ENCODE measurements around the gene GNAO1. TPM values are rescaled to one million over a fixed set of nuclear protein-coding genes. Genes with fewer than 3 reads are reported as not detected.

The GNAO1 gene
- total RNA-seq, 2 experiments from 2014 or later = 1.5 to 2.3 TPM

DNA sequence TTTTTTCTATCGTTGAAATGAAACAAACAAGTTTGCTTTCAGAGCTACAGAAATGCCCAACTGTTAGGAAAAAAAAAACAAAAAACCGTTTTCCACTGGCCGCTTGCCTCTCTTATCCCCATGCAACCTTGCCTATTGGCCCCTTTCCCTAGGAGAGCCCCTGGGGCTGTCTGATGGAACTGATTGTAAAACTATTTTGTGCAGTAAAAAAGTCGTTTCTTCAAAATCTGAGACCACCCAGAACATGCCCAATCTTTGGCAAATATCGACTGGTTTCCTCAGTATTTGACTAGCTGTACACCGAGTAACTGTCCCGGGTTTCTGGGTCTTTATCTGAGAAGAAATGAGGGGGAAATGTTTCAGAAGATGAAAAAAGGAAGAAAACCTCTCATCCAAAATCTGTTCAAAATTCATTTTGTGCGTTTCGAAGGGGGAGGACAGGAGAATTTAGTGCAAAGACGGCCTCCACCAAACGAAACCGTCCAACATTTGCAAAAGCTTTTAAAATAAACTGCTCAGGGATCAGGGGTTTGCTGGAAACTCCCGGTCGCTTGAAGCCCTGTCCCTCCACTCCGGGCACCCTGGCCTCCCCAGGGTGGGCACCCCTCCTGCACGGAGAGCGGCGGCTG, 1.1 kb upstream of the GNAO1 start:
- peaks cover 52% of the 10 kb centered on the region for H3K27me3 Mint-ChIP-seq
- peak overlapping the region; percentile 57 for H3K4me3 Mint-ChIP-seq
- POLR2A ChIA-PET = no interaction called here
- DNase-seq (no peak), ATAC-seq (no peak)
- intact Hi-C loops (cut with DNase I, micrococcal nuclease) = loop anchor here in 1 of 2 experiments (2.0 to 10.0 kb wide), 5 partner anchors 167 to 1261 kb away; partner anchors contain the start of gene HERPUD1
- H3K36me3 Mint-ChIP-seq (ENCODE audit: low read depth) = no peaks in the 10 kb centered on the region
- H3K27ac Mint-ChIP-seq = no peak overlapping the region
- H3K9me3 Mint-ChIP-seq (ENCODE audit: low read depth) = no peaks in the 10 kb centered on the region
- CTCF ChIA-PET = interaction anchor here (0.6 to 1.6 kb wide), 3 partner anchors 13 to 275 kb away, joined by 3 to 7 read pairs (median 3); no protein-coding TSS in a partner anchor
- peaks cover 31% of the 10 kb centered on the region for H3K4me1 Mint-ChIP-seq

GRCh38 chr16:56190677-56191155, 573 bp upstream of the GNAO1 start:
- DNase-seq = no peak
- H3K27ac Mint-ChIP-seq = no peak overlapping the region
- peaks cover 57% of the 10 kb centered on the region for H3K27me3 Mint-ChIP-seq
- CTCF ChIA-PET = interaction anchor here (0.6 to 1.6 kb wide), 2 partner anchors 13 to 105 kb away, joined by 3 to 7 read pairs; no protein-coding TSS in a partner anchor
- H3K36me3 Mint-ChIP-seq (ENCODE audit: low read depth) = no peaks in the 10 kb centered on the region
- no peaks in the 10 kb centered on the region for H3K9me3 Mint-ChIP-seq (ENCODE audit: low read depth)
- intact Hi-C loops (cut with DNase I, micrococcal nuclease) = loop anchor here in 1 of 2 experiments (2.0 to 10.0 kb wide), 5 partner anchors 166 to 1262 kb away; partner anchors contain the start of gene HERPUD1
- ATAC-seq = peak; percentile 2
- H3K4me1 Mint-ChIP-seq = peaks cover 31% of the 10 kb centered on the region
- POLR2A ChIA-PET = no interaction called here
- peak overlapping the region; percentile 57 for H3K4me3 Mint-ChIP-seq

- intact Hi-C loops (cut with DNase I, micrococcal nuclease) = loop anchor here in 1 of 2 experiments (2.0 to 10.0 kb wide), 5 partner anchors 165 to 1263 kb away; partner anchors contain the start of gene HERPUD1
- H3K27me3 Mint-ChIP-seq = peaks cover 58% of the 10 kb centered on the region
- no peaks in the 10 kb centered on the region for H3K9me3 Mint-ChIP-seq (ENCODE audit: low read depth)
- H3K36me3 Mint-ChIP-seq (ENCODE audit: low read depth) = no peaks in the 10 kb centered on the region
- ATAC-seq = no peak
- ChIA-PET CTCF (interaction anchor here (1.6 kb wide), 1 partner anchor 11 kb away, joined by 7 read pairs; no protein-coding TSS in a partner anchor), POLR2A (interaction anchor here (0.7 kb wide), 1 partner anchor 38 kb away, joined by 3 read pairs; no protein-coding TSS in a partner anchor)
- H3K4me3 Mint-ChIP-seq = peak overlapping the region; percentile 69
- peak; percentile 38 for DNase-seq
- H3K27ac Mint-ChIP-seq = no peak overlapping the region
- peaks cover 31% of the 10 kb centered on the region for H3K4me1 Mint-ChIP-seq
Measured at GRCh38 chr16:56191835-56192634, 746 bp downstream of the GNAO1 start.

- Mint-ChIP-seq H3K27ac (no peak overlapping the region), H3K27me3 (peaks cover 60% of the 10 kb centered on the region), H3K9me3 (ENCODE audit: low read depth) (no peaks in the 10 kb centered on the region), H3K4me3 (peak overlapping the region; percentile 69), H3K4me1 (peaks cover 37% of the 10 kb centered on the region), H3K36me3 (ENCODE audit: low read depth) (no peaks in the 10 kb centered on the region)
- intact Hi-C loops (cut with DNase I, micrococcal nuclease) = loop anchor here in 1 of 2 experiments (10.0 kb wide), 3 partner anchors 728 to 802 kb away; partner anchors contain the start of gene HERPUD1
- ATAC-seq (no peak), DNase-seq (no peak)
- ChIA-PET CTCF (interaction anchor here (1.2 kb wide), 1 partner anchor 12 kb away, joined by 3 read pairs; no protein-coding TSS in a partner anchor), POLR2A (interaction anchor here (0.7 kb wide), 1 partner anchor 39 kb away, joined by 3 read pairs; no protein-coding TSS in a partner anchor)
Measured at GRCh38 chr16:56192635-56192945, 1.3 kb downstream of the GNAO1 start.

- Mint-ChIP-seq H3K27ac (no peak overlapping the region), H3K4me1 (peaks cover 43% of the 10 kb centered on the region), H3K36me3 (ENCODE audit: low read depth) (no peaks in the 10 kb centered on the region), H3K27me3 (peaks cover 57% of the 10 kb centered on the region), H3K9me3 (ENCODE audit: low read depth) (no peaks in the 10 kb centered on the region), H3K4me3 (peak overlapping the region; percentile 69)
- ATAC-seq = no peak
- DNase-seq = no peak
- CTCF ChIA-PET = interaction anchor here (1.2 to 1.9 kb wide), 2 partner anchors 9 to 11 kb away, joined by 3 to 9 read pairs; no protein-coding TSS in a partner anchor
- POLR2A ChIA-PET = no interaction called here
- intact Hi-C loops (cut with DNase I, micrococcal nuclease) = loop anchor here in 1 of 2 experiments (10.0 kb wide), 3 partner anchors 728 to 802 kb away; partner anchors contain the start of gene HERPUD1
Measured at GRCh38 chr16:56192986-56193945, 2.0 kb downstream of the GNAO1 start.

- ChIA-PET CTCF (interaction anchor here (0.6 to 1.9 kb wide), 4 partner anchors 9 to 163 kb away, joined by 3 to 9 read pairs (median 3); no protein-coding TSS in a partner anchor), POLR2A (interaction anchor here (0.6 kb wide), 1 partner anchor 187 kb away, joined by 3 read pairs; no protein-coding TSS in a partner anchor)
- ATAC-seq = peak; percentile 75
- peaks cover 52% of the 10 kb centered on the region for H3K4me1 Mint-ChIP-seq
- no peaks in the 10 kb centered on the region for H3K9me3 Mint-ChIP-seq (ENCODE audit: low read depth)
- intact Hi-C loops (cut with DNase I, micrococcal nuclease) = loop anchor here in 1 of 2 experiments (10.0 kb wide), 3 partner anchors 729 to 801 kb away; partner anchors contain the start of gene HERPUD1
- peaks cover 50% of the 10 kb centered on the region for H3K27me3 Mint-ChIP-seq
- H3K27ac Mint-ChIP-seq = no peak overlapping the region
- peak overlapping the region; percentile 52 for H3K4me3 Mint-ChIP-seq
- peak; percentile 89 for DNase-seq
- H3K36me3 Mint-ChIP-seq (ENCODE audit: low read depth) = no peaks in the 10 kb centered on the region
Measured at GRCh38 chr16:56193951-56194726, 2.9 kb downstream of the GNAO1 start.

DNA sequence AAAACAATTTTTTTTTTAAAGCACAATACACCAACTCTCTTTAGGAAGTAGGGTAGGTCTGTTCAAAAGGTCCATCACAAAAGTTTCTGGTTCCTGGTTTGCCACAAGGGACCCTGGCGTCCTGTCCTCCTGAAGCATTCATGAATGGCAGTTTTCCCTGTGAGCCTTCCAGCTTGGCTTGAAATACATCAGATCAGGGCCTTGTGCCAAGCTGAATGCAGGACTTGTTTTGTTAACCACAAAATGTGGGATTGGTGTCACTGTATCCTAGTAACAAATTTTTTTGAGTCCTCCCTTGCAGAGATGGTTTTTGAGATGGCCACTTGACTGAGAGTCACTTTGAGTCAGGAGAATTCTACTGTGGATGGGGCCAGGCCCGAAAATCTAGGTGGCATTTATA, 3.9 kb downstream of the GNAO1 start:
- H3K9me3 Mint-ChIP-seq (ENCODE audit: low read depth) = no peaks in the 10 kb centered on the region
- no peak for DNase-seq
- ATAC-seq = no peak
- no peaks in the 10 kb centered on the region for H3K36me3 Mint-ChIP-seq (ENCODE audit: low read depth)
- intact Hi-C loops (cut with DNase I, micrococcal nuclease) = loop anchor here in 1 of 2 experiments (5.0 to 10.0 kb wide), 5 partner anchors 417 to 1412 kb away; partner anchors contain the start of gene HERPUD1
- peaks cover 60% of the 10 kb centered on the region for H3K4me1 Mint-ChIP-seq
- no peak overlapping the region for H3K4me3 Mint-ChIP-seq
- ChIA-PET POLR2A (interaction anchor here (0.8 kb wide), 1 partner anchor 48 kb away, joined by 5 read pairs; no protein-coding TSS in a partner anchor), CTCF (interaction anchor here (0.6 kb wide), 1 partner anchor 102 kb away, joined by 3 read pairs; no protein-coding TSS in a partner anchor)
- no peak overlapping the region for H3K27ac Mint-ChIP-seq
- H3K27me3 Mint-ChIP-seq = peaks cover 43% of the 10 kb centered on the region

DNA sequence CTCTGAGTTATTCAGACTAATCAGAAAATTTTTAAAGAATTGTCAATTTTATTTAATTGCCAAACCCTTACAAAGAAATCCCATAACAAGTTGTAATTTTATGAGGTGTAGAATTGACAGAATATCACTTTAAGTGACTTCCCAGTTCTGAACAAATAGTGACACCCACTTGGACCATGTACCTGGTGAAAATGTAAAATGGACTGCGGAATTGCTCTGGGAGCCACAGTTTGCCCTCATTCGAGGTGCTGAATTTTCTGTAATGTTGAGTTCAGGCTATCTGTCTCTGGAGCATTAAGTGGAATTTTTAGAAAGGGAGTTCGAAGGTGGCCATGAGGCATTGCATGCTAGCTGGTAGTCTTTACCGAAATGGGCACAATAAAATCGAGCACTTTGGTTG, 5.1 kb downstream of the GNAO1 start:
- intact Hi-C loops (cut with DNase I, micrococcal nuclease) = loop anchor here in 1 of 2 experiments (5.0 to 10.0 kb wide), 5 partner anchors 416 to 1411 kb away; partner anchors contain the start of gene HERPUD1
- no peaks in the 10 kb centered on the region for H3K36me3 Mint-ChIP-seq (ENCODE audit: low read depth)
- peaks cover 60% of the 10 kb centered on the region for H3K4me1 Mint-ChIP-seq
- CTCF ChIA-PET = no interaction called here
- ATAC-seq (no peak), DNase-seq (no peak)
- H3K4me3 Mint-ChIP-seq = no peak overlapping the region
- H3K27ac Mint-ChIP-seq = no peak overlapping the region
- H3K9me3 Mint-ChIP-seq (ENCODE audit: low read depth) = no peaks in the 10 kb centered on the region
- H3K27me3 Mint-ChIP-seq = peaks cover 41% of the 10 kb centered on the region
- POLR2A ChIA-PET = no interaction called here

DNA sequence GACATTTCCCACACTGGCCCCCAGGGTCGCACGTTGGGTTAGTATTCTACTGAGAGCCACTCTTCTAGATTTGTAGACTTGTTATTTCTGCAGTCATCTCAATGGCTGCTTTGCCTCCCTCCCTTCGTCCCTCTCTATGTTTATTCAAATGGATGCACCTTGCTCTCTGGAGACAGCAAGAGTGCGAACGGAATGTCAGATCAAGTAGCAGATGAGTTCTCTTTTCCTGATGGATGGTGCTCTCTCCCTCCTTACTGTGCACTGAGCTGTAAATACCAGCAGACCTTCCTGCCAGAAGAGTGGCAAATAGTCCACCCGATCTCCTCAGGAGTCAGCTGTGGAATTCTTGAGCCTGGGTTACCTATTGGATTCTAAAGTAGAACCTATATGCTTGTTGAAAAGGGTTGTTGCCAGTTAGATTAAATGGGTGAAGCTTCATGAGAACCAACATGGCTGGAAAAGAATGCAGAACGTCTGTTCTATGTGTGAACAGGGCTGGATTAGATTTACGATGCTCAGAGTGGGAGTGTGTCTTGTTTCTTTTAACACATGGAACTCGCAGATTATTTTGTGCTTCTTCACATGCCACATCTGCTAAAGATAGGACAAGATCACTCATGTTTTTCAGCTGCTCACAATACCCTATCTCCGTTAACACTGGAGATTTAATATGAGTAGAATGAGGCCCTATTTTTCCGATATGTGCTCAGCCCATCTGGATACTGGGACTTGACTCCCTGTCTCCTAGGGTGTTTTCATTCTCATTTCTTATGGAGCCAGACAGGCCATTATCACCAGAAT, 6.1 kb downstream of the GNAO1 start:
- CTCF ChIA-PET = interaction anchor here (0.7 kb wide), 1 partner anchor 72 kb away, joined by 3 read pairs; no protein-coding TSS in a partner anchor
- H3K36me3 Mint-ChIP-seq (ENCODE audit: low read depth) = no peaks in the 10 kb centered on the region
- peak overlapping the region; percentile 82 for H3K27ac Mint-ChIP-seq
- peaks cover 39% of the 10 kb centered on the region for H3K27me3 Mint-ChIP-seq
- peaks cover 54% of the 10 kb centered on the region for H3K4me1 Mint-ChIP-seq
- POLR2A ChIA-PET = interaction anchor here (0.6 to 0.7 kb wide), 2 partner anchors 9 to 261 kb away, joined by 3 to 5 read pairs; no protein-coding TSS in a partner anchor
- DNase-seq (no peak), ATAC-seq (no peak)
- no peak overlapping the region for H3K4me3 Mint-ChIP-seq
- intact Hi-C loops (cut with DNase I, micrococcal nuclease) = loop anchor here in 1 of 2 experiments (5.0 to 10.0 kb wide), 5 partner anchors 415 to 1410 kb away; partner anchors contain the start of gene HERPUD1
- H3K9me3 Mint-ChIP-seq (ENCODE audit: low read depth) = no peaks in the 10 kb centered on the region
